ENCODE data around the gene IRS2.

Gene IRS2

DNA sequence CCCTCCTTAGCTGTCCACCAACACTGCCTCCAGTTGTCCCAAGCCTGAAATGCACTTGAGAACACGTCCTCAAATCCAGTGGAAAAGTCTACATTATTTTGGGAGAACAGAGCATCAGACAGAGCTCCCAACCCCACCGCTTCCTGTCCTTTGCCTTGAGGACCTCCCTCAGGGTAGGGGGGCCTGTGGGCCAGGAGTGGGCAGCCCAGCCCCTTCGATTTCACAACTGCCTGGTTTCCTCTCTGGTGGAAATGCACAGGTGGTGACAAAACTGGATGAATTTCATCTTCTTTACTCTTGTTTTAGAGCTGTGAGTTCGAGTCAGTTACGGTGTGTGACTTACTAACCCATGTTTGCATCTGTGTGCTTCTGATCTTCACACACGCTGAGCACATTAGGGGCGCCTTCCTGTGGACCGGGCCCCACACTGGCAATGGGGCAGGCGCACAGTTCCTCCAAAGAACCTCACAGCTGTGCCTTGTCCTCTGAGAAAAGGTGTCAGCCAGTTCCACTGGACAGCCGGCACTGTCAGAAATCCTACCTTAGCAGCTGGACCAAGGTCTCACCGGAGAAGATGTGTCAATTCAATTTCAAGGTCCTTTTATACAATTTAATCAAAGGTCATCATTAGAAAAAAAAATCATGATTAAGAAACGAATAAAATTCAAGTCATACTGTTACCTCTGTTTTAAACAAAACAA lies 80.2 kb downstream of the IRS2 start:
- no peak for DNase-seq (ENCODE audit: low read depth in 2 of 2)

GRCh38 chr13:109704771-109705635 lies 81.4 kb downstream of the IRS2 start:
- no peak for DNase-seq (ENCODE audit: low read depth in 2 of 2)

DNA sequence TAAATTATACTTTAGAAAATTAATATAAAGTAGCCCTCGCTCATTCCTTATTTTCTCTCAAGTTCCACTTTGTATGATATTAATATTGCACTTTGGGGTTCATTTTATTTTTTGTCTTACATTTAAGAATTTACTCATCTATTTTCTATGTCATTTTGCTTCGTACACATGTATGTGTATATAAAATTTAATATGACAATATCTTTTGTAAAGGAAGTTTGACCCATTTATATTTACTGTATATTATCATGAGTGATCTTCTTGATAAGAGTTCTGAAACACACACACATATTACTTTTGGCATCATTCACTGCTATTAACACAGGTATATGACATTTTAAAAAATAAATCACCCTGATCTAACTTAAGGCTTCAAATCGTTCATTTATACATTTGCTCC lies 83.1 kb downstream of the IRS2 start:
- no peak for DNase-seq (ENCODE audit: low read depth in 2 of 2)

Data from stimulated activated CD8-positive, alpha-beta memory T cell treated with anti-CD3 and anti-CD28 coated beads, Interleukin-15, amount 100 ng/mL, for 48 hours (primary cell).